ENCODE data around the gene ECT2L. TPM values are rescaled to one million over a fixed set of nuclear protein-coding genes. Genes with fewer than 3 reads are reported as not detected.

ECT2L gene
- total and polyA plus RNA-seq, 4 donors: under 0.01 to 0.32 TPM; not detected in 2

DNA sequence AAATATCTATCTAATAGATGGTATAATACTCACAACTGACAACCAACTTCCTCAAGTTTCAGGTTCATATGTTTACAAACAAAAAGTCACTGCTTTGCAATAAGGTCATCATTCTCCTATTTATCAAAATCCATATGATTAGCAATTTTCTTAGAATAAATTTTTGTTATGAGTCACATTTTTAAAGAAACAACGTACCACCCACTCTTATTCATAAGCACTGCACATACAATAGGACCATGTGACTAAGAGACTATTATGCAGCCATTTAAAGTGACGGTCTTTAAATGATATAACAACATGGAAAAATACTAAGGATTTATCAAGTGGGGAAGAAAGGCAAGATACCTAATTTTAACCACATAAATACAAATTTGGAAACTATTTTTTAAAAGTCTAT is 152.1 kb downstream of the ECT2L start:
- H3K36me3 ChIP-seq (ENCODE audit: control insufficient read depth in 4 of 4, insufficient read depth in 3 of 4, low read depth in 1 of 4, low read length in 3 of 4): peaks cover 2 to 16% (median 5%) of the 10 kb centered on the region in 4 donors
- no peaks in the 10 kb centered on the region for H3K27me3 ChIP-seq (ENCODE audit: control insufficient read depth in 4 of 4, insufficient read depth in 4 of 4, low read length in 3 of 4)
- peaks cover 0 to 6% (median under 1%) of the 10 kb centered on the region in 4 donors for H3K4me1 ChIP-seq (ENCODE audit: control insufficient read depth in 4 of 4, insufficient read depth in 4 of 4, low read length in 3 of 4)
- 94% methylated on average over 2 of the region's 2 CpGs for whole genome bisulfite sequencing
- DNase-seq (ENCODE audit: low spot score): no peak
- no peak overlapping the region for H3K9ac ChIP-seq (ENCODE audit: low read depth in 1 of 2, low read length in 2 of 2)
- no peak overlapping the region for H3K27ac ChIP-seq (ENCODE audit: low read depth in 1 of 2, low read length in 2 of 2)
- no peak overlapping the region for H3K4me3 ChIP-seq (ENCODE audit: low read depth in 1 of 3, low read length in 3 of 3)
- TF ChIP-seq EGR1 (IDR thresholded peaks at IDR 0.05; ENCODE audit: low read depth in 2 of 2) (no peak), RXRA (IDR thresholded peaks at IDR 0.05) (no peak), FOXA1 (IDR thresholded peaks at IDR 0.05) (no peak), HNF4A (conservative IDR thresholded peaks at IDR 0.05) (no peak), NR2F2 (IDR thresholded peaks at IDR 0.05) (no peak), YY1 (IDR thresholded peaks at IDR 0.05) (no peak), JUND (IDR thresholded peaks at IDR 0.05) (no peak), HNF4G (IDR thresholded peaks at IDR 0.05) (no peak), TAF1 (conservative IDR thresholded peaks at IDR 0.05) (no peak), GABPA (IDR thresholded peaks at IDR 0.05 in 1 of 2, conservative IDR thresholded peaks at IDR 0.05 in 1 of 2) (no peak), MAX (IDR thresholded peaks at IDR 0.05) (no peak), RAD21 (IDR thresholded peaks at IDR 0.05) (no peak), ATF3 (IDR thresholded peaks at IDR 0.05) (no peak), FOXA2 (IDR thresholded peaks at IDR 0.05) (no peak), SP1 (IDR thresholded peaks at IDR 0.05) (no peak), REST (IDR thresholded peaks at IDR 0.05) (no peak)
- H3K9me3 ChIP-seq (ENCODE audit: control insufficient read depth in 4 of 4, low read length in 3 of 4): no peaks in the 10 kb centered on the region

DNA sequence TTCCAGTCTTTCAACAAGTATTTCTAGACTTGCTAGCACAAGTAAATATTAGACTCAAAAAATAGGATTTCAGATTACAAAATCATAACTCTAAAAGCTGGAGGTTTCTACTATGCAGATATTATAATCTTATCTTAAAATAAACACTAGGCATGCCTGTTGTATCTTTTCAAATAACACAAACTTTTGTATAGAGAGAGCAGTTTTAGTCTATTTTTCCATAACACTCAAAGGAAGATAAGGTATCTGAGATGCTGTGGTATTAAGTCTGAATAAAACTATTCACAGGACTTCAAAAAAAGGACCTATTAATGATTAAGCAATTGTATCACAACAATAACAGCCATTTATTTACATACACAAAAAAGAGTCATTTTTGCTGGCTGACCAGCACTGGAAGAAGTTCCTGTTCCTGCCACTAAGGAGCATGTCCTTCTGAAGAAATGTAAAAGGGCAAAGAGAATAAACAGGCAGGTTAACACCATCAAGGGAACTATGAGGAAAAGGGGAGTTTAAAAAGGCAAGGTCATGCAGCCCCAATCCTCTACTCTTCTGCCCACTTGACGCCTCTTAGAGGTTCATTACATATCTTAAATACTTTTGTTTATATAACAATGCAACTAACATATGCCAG is 152.8 kb downstream of the ECT2L start:
- DNase-seq (ENCODE audit: low spot score): no peak
- peaks cover 2 to 11% (median 5%) of the 10 kb centered on the region in 4 donors for H3K36me3 ChIP-seq (ENCODE audit: control insufficient read depth in 4 of 4, insufficient read depth in 3 of 4, low read depth in 1 of 4, low read length in 3 of 4)
- no peak overlapping the region for H3K9ac ChIP-seq (ENCODE audit: low read depth in 1 of 2, low read length in 2 of 2)
- no peak overlapping the region for H3K4me3 ChIP-seq (ENCODE audit: low read depth in 1 of 3, low read length in 3 of 3)
- H3K27ac ChIP-seq (ENCODE audit: low read depth in 1 of 2, low read length in 2 of 2): no peak overlapping the region
- no peak for TF ChIP-seq GABPA (IDR thresholded peaks at IDR 0.05 in 1 of 2, conservative IDR thresholded peaks at IDR 0.05 in 1 of 2)
- TF ChIP-seq CTCF (IDR thresholded peaks at IDR 0.05; ENCODE audit: low read depth, low read length, missing input control): peak; percentile 13
- peak in 1 of 2 donors; percentile 8 for TF ChIP-seq RAD21 (IDR thresholded peaks at IDR 0.05)
- H3K4me1 ChIP-seq (ENCODE audit: control insufficient read depth in 4 of 4, insufficient read depth in 4 of 4, low read length in 3 of 4): peaks cover 0 to 6% (median under 1%) of the 10 kb centered on the region in 4 donors
- 94% methylated on average over 1 of the region's 1 CpG for WGBS
- H3K27me3 ChIP-seq (ENCODE audit: control insufficient read depth in 4 of 4, insufficient read depth in 4 of 4, low read length in 3 of 4): no peaks in the 10 kb centered on the region
- no peaks in the 10 kb centered on the region for H3K9me3 ChIP-seq (ENCODE audit: control insufficient read depth in 4 of 4, low read length in 3 of 4)
